Caco-2 (cell line): ENCODE results near the gene TUBGCP6. TPM values are rescaled to one million over a fixed set of nuclear protein-coding genes. Genes with fewer than 3 reads are reported as not detected.
A peak's percentile ranks its signal among the peaks of the same experiment; 100 is the strongest.

Experiments used
- BruUV-seq: library from RNA; stranded (reverse); fragments of 400-500 nt; replicated peaks from 2 replicates; lab custom pipeline; 2021; lab: Mats Ljungman, UMichigan
- CTCF ChIA-PET: fragments of 300-600 bp; sonication (Branson Sonifier 250); formaldehyde crosslinking; loops from one replicate; lab custom pipeline; 2022; ENCODE audit warnings: antibody characterized with exemption; lab: Charles Lee
- POLR2A ChIA-PET: fragments of 300-600 bp; sonication (Branson Sonifier 250); formaldehyde crosslinking; loops from one replicate; lab custom pipeline; 2022; ENCODE audit warnings: antibody characterized with exemption; lab: Charles Lee
- DNase-seq, 2 experiments: peaks; one replicate each; pipeline versions ENCODE4 v3.0.0 to v3.0.0-alpha.2; 2020 to 2022
- H3K27me3 ChIP-seq: replicated peaks from 2 replicates; pipeline ENCODE4 v1.6.0; 2011; ENCODE audit warnings: low read length; ENCODE audit not compliant: control insufficient read depth, insufficient read depth
- H3K36me3 ChIP-seq: 2 replicates; pipeline ENCODE4 v1.5.1; 2011; ENCODE audit warnings: low read length; ENCODE audit not compliant: control insufficient read depth, insufficient read depth
- H3K4me1 ChIP-seq: fragments of 250-450 bp; sonication (Bioruptor Pico); 2 replicates; pipeline ENCODE4 v1.5.1; 2020; ENCODE audit warnings: mild to moderate bottlenecking
- H3K4me3 ChIP-seq: 2 replicates; pipeline ENCODE4 v1.5.1; 2011; ENCODE audit warnings: low read depth, mild to moderate bottlenecking, control low read depth, low read length
- H3K9me3 ChIP-seq: fragments of 250-450 bp; sonication (Bioruptor Pico); 2 replicates; pipeline ENCODE4 v1.5.1; 2020; ENCODE audit warnings: mild to moderate bottlenecking, moderate library complexity
- H3K27ac Mint-ChIP-seq: one replicate; pipeline ENCODE4 v1.8.0; 2022; ENCODE audit warnings: mixed read lengths; ENCODE audit not compliant: unreplicated experiment
- H3K27me3 Mint-ChIP-seq: one replicate; pipeline ENCODE4 v1.8.0; 2022; ENCODE audit warnings: mixed read lengths; ENCODE audit not compliant: insufficient read depth, unreplicated experiment
- H3K36me3 Mint-ChIP-seq: one replicate; pipeline ENCODE4 v1.8.0; 2022; ENCODE audit warnings: mild to moderate bottlenecking, mixed read lengths; ENCODE audit not compliant: insufficient read depth, unreplicated experiment
- H3K4me1 Mint-ChIP-seq: one replicate; pipeline ENCODE4 v1.8.0; 2022; ENCODE audit warnings: low read depth, mixed read lengths; ENCODE audit not compliant: unreplicated experiment
- H3K4me3 Mint-ChIP-seq: one replicate; pipeline ENCODE4 v1.8.0; 2022; ENCODE audit warnings: mild to moderate bottlenecking, moderate library complexity, mixed read lengths; ENCODE audit not compliant: unreplicated experiment
- H3K9me3 Mint-ChIP-seq: one replicate; pipeline ENCODE4 v1.8.0; 2022; ENCODE audit warnings: mixed read lengths; ENCODE audit not compliant: unreplicated experiment
- intact Hi-C: fragments of 100-400 bp; cut with micrococcal nuclease; formaldehyde crosslinking; loops from one replicate; pipeline ENCODE4 v1.10.0; 2022; ENCODE audit not compliant: unreplicated experiment
- total RNA-seq: library from RNA; stranded (reverse); gene quantifications from 2 replicates; pipeline ENCODE4 v1.2.3, GENCODE V29; 2022
- TF ChIP-seq, protein P1 (sequence below), 2 experiments: fragments of 200-600 bp in 1 of 2; IDR thresholded peaks; 1 replicate in 1 of 2; 2 replicates in 1 of 2; pipeline versions ENCODE4 v1.5.1 to v1.8.0; 2011 to 2022; ENCODE audit warnings: antibody characterized with exemption in 1 of 2, control low read depth in 1 of 2, inconsistent platforms in 1 of 2, low read depth in 1 of 2, low read length in 1 of 2, mild to moderate bottlenecking in 1 of 2, moderate library complexity in 1 of 2; ENCODE audit not compliant: insufficient read depth in 1 of 2, severe bottlenecking in 1 of 2, unreplicated experiment in 1 of 2

The TUBGCP6 gene
- total RNA-seq, 1 experiment from 2014 or later, result 29.3 TPM

DNA sequence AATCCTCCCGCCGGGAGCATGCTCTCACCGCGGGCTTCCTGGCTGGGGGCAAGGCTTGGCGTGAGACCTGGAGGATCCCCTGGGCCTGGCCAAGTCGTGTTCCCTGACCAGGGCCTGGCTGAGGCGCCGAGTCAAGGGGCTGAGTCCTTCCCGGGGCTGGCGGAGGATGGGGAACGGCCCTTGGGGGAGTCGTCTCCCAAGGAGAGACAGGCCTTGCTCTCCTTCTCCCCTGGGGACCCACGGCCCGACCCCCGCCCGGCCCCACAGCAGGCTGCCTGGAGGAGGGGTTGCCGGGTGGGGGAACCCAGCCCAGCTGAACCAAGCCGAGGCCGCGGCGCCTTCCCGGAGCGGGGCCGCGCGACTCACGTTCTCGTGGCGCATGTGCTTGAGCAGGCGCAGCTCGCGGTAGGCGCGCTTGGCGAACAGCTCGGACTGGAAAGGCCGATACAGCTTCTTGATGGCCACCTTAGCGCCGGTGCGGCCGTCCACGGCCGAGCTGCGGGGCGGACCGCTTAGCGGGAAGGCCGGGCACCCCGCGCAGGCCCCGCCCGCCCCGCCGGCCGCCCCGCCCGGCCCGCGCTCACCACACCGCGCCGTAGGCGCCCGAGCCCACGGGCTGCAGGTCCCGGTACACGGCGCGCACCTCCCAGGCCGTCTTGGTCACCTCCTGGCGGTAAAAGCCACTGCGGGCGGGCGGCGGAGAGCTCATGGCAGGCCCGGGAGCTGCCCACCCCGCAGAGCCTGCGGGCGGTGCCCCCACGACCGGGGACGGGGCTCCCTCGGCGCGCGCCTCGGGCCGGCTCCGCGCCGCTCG is 16.2 kb upstream of the TUBGCP6 start:
- no peaks in the 10 kb centered on the region for H3K27me3 Mint-ChIP-seq
- CTCF ChIA-PET, result interaction anchor here (0.7 to 1.2 kb wide), 2 partner anchors 9 to 264 kb away, joined by 4 to 6 read pairs; partner anchors contain the start of gene SCO2

DNA sequence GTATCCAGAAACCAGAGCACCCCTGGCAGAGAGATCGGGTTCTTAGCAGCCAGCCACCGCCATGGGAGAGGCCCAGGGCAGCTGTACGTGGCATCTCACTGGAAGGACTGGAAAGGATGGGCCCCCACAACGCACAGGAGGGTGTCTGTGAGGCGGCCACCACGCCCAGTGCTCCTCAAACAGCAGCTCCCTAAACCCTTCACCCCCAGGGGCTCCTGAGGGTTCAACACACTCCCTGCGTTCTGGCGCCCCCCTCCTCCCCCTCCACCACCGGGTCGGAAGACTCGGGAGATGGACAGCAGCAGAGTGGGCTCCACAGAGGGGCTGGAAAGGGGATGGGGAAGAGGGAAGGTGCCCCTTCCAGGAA is 15.6 kb upstream of the TUBGCP6 start:
- Mint-ChIP-seq H3K36me3 (peaks cover 5% of the 10 kb centered on the region), H3K4me3 (peak overlapping the region; percentile 61), H3K9me3 (no peaks in the 10 kb centered on the region), H3K4me1 (no peaks in the 10 kb centered on the region), H3K27me3 (no peaks in the 10 kb centered on the region), H3K27ac (no peak overlapping the region)
- Histone ChIP-seq H3K4me1 (peaks cover 11% of the 10 kb centered on the region; the same call in 1 of the 2 replicates), H3K36me3 (no peaks in the 10 kb centered on the region), H3K4me3 (peak overlapping the region; percentile 44), H3K27me3 (no peaks in the 10 kb centered on the region), H3K9me3 (no peaks in the 10 kb centered on the region)
- TF ChIP-seq, protein P1, sequence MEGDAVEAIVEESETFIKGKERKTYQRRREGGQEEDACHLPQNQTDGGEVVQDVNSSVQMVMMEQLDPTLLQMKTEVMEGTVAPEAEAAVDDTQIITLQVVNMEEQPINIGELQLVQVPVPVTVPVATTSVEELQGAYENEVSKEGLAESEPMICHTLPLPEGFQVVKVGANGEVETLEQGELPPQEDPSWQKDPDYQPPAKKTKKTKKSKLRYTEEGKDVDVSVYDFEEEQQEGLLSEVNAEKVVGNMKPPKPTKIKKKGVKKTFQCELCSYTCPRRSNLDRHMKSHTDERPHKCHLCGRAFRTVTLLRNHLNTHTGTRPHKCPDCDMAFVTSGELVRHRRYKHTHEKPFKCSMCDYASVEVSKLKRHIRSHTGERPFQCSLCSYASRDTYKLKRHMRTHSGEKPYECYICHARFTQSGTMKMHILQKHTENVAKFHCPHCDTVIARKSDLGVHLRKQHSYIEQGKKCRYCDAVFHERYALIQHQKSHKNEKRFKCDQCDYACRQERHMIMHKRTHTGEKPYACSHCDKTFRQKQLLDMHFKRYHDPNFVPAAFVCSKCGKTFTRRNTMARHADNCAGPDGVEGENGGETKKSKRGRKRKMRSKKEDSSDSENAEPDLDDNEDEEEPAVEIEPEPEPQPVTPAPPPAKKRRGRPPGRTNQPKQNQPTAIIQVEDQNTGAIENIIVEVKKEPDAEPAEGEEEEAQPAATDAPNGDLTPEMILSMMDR (IDR thresholded peaks at IDR 0.05; ENCODE audit: insufficient read depth in 1 of 2, low read depth in 1 of 2, low read length in 1 of 2, severe bottlenecking in 1 of 2, unreplicated experiment in 1 of 2), result no peak
- ChIA-PET POLR2A (interaction anchor here (1.3 kb wide), 1 partner anchor 9 kb away, joined by 4 read pairs; the partner anchor contains the start of gene HDAC10), CTCF (interaction anchor here (1.2 kb wide), 1 partner anchor 8 kb away, joined by 6 read pairs; no protein-coding TSS in a partner anchor)
- DNase-seq, result no peak
- TSS peak; percentile 26 for BruUV-seq
- intact Hi-C loops, result no loop called here

More for the DNA sequence above, 16.2 kb upstream of the TUBGCP6 start:
- Histone ChIP-seq H3K9me3 (no peaks in the 10 kb centered on the region), H3K36me3 (no peaks in the 10 kb centered on the region), H3K4me3 (peak overlapping the region; percentile 44), H3K27me3 (no peaks in the 10 kb centered on the region), H3K4me1 (peaks cover 11% of the 10 kb centered on the region; the same call in 1 of the 2 replicates)
- Mint-ChIP-seq H3K4me1 (no peaks in the 10 kb centered on the region), H3K27ac (no peak overlapping the region), H3K36me3 (peaks cover 5% of the 10 kb centered on the region), H3K4me3 (peak overlapping the region; percentile 61), H3K9me3 (no peaks in the 10 kb centered on the region)
- TF ChIP-seq, protein P1 (IDR thresholded peaks at IDR 0.05; ENCODE audit: insufficient read depth in 1 of 2, low read depth in 1 of 2, low read length in 1 of 2, severe bottlenecking in 1 of 2, unreplicated experiment in 1 of 2), result no peak
- intact Hi-C loops, result no loop called here
- BruUV-seq, result no TSS peak
- POLR2A ChIA-PET, result interaction anchor here (1.3 kb wide), 1 partner anchor 10 kb away, joined by 4 read pairs; the partner anchor contains the start of gene HDAC10
- DNase-seq, result peak in 1 of 2 experiments; percentile 62

DNA sequence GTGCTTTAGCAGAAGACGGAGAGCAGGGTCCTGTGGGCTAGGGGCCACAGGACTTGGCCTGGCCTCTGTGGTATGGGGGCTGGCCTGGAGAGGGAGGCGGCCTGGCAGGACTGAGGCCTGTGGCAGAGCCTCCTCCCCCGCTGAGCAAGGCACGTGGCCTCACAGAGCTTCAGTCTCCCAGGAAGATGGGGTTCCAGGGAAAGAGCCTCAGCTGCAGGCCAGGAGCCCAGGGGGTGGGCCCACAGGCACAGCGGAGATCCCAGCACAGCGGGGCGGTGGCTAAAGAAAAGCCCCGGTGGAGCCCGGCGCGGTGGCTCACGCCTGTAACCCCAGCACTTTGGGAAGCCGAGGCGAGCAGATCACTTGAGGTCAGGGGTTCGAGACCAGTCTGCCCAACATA is 14.5 kb upstream of the TUBGCP6 start:
- DNase-seq, result no peak
- no peaks in the 10 kb centered on the region for H3K36me3 ChIP-seq
- H3K36me3 Mint-ChIP-seq, result peaks cover 5% of the 10 kb centered on the region
- no peaks in the 10 kb centered on the region for H3K27me3 Mint-ChIP-seq
- ChIA-PET POLR2A (no interaction called here), CTCF (no interaction called here)
- BruUV-seq, result no TSS peak
- peaks cover 11% of the 10 kb centered on the region; the same call in 1 of the 2 replicates for H3K4me1 ChIP-seq
- H3K4me1 Mint-ChIP-seq, result no peaks in the 10 kb centered on the region
- H3K4me3 Mint-ChIP-seq, result peak overlapping the region; percentile 61
- intact Hi-C loops, result no loop called here
- no peak overlapping the region for H3K27ac Mint-ChIP-seq
- H3K27me3 ChIP-seq, result no peaks in the 10 kb centered on the region
- TF ChIP-seq, protein P1 (IDR thresholded peaks at IDR 0.05; ENCODE audit: insufficient read depth in 1 of 2, low read depth in 1 of 2, low read length in 1 of 2, severe bottlenecking in 1 of 2, unreplicated experiment in 1 of 2), result no peak
- no peaks in the 10 kb centered on the region for H3K9me3 ChIP-seq
- H3K9me3 Mint-ChIP-seq, result no peaks in the 10 kb centered on the region
- no peak overlapping the region for H3K4me3 ChIP-seq
